Neural cell (in vitro differentiated cells): Measurements from ENCODE around the gene SLC25A52.

Source experiments
- CTCF ChIP-seq: fragments of 450-650 bp; IDR thresholded peaks from 2 replicates; pipeline ENCODE4 v1.5.1; 2014; ENCODE audit warnings: antibody characterized with exemption, mild to moderate bottlenecking, moderate library complexity; ENCODE audit not compliant: poor library complexity, severe bottlenecking
- EP300 ChIP-seq: fragments of 450-650 bp; conservative IDR thresholded peaks from 2 replicates; pipeline ENCODE4 v1.6.1; 2014; ENCODE audit warnings: antibody characterized with exemption, mild to moderate bottlenecking, moderate library complexity; ENCODE audit not compliant: poor library complexity, severe bottlenecking
- EZH2 ChIP-seq: fragments of 200-600, 300-800 bp; shearing (Covaris generic), sonication (generic); IDR thresholded peaks from 2 replicates; pipeline ENCODE4 v1.6.1; 2014; ENCODE audit warnings: antibody characterized with exemption, low read length, borderline replicate concordance, mild to moderate bottlenecking; ENCODE audit not compliant: insufficient read depth, poor library complexity, severe bottlenecking
- MXI1 ChIP-seq: fragments of 450-650 bp; conservative IDR thresholded peaks from 2 replicates; pipeline ENCODE4 v1.6.1; 2014; ENCODE audit warnings: antibody characterized with exemption, mild to moderate bottlenecking; ENCODE audit not compliant: poor library complexity, severe bottlenecking
- POLR2AphosphoS5 ChIP-seq: IDR thresholded peaks from 2 replicates; pipeline ENCODE4 v1.6.1; 2012
- RAD21 ChIP-seq: fragments of 450-650 bp; conservative IDR thresholded peaks from 2 replicates; pipeline ENCODE4 v1.6.1; 2014; ENCODE audit warnings: antibody characterized with exemption, mild to moderate bottlenecking, moderate library complexity
- SMC3 ChIP-seq: fragments of 450-650 bp; conservative IDR thresholded peaks from 2 replicates; pipeline ENCODE4 v1.6.1; 2014; ENCODE audit warnings: antibody characterized with exemption, mild to moderate bottlenecking, moderate library complexity; ENCODE audit not compliant: poor library complexity
- TF ChIP-seq, protein P1 (sequence below): IDR thresholded peaks from 2 replicates; pipeline ENCODE4 v1.6.1; 2012; ENCODE audit warnings: borderline replicate concordance

DNA sequence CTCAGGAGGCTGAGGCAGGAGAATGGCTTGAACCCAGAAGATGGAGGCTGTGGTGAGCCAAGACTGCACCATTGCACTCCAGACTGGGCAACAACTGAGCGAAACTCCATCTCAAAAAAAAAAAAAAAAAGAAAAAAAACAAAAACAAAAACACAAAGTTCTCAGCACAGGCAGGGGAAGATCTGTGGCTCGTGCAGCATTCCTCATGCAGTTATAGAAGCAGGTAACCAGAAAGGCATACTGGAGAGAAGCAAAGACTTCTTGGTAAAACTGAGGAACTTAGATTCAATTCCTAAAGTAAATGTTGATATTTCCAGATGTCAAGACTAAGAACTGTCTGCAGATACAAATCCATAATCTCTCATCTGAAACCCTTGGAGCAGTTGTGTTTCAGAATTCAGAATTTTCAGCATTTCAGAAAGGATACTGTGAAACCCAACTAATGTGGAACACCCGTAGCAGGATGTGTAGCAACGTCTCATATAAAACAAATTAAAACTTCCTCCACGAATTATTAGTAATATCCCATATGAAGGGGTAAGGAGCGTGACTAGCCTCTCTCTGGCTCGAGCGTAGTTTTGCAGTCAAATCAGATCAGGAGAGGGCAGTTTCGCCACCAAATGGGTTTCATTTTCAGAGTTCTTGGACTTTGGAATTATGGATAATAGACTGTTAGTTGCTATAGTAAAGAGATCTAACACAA is 13.2 kb upstream of the SLC25A52 start:
- TF ChIP-seq CTCF (no peak), RAD21 (no peak), POLR2AphosphoS5 (no peak), MXI1 (no peak), EP300 (no peak), EZH2 (no peak), SMC3 (no peak)
- TF ChIP-seq, protein P1, sequence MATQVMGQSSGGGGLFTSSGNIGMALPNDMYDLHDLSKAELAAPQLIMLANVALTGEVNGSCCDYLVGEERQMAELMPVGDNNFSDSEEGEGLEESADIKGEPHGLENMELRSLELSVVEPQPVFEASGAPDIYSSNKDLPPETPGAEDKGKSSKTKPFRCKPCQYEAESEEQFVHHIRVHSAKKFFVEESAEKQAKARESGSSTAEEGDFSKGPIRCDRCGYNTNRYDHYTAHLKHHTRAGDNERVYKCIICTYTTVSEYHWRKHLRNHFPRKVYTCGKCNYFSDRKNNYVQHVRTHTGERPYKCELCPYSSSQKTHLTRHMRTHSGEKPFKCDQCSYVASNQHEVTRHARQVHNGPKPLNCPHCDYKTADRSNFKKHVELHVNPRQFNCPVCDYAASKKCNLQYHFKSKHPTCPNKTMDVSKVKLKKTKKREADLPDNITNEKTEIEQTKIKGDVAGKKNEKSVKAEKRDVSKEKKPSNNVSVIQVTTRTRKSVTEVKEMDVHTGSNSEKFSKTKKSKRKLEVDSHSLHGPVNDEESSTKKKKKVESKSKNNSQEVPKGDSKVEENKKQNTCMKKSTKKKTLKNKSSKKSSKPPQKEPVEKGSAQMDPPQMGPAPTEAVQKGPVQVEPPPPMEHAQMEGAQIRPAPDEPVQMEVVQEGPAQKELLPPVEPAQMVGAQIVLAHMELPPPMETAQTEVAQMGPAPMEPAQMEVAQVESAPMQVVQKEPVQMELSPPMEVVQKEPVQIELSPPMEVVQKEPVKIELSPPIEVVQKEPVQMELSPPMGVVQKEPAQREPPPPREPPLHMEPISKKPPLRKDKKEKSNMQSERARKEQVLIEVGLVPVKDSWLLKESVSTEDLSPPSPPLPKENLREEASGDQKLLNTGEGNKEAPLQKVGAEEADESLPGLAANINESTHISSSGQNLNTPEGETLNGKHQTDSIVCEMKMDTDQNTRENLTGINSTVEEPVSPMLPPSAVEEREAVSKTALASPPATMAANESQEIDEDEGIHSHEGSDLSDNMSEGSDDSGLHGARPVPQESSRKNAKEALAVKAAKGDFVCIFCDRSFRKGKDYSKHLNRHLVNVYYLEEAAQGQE = no peak
